IMR-90 (cell line): ENCODE measurements around the gene KIF5C.

Experiments
- CEBPB ChIP-seq: IDR thresholded peaks from 2 replicates; pipeline ENCODE4 v1.6.1; 2012; ENCODE audit warnings: low read depth, low read length, improper control_type of control experiment
- FOS ChIP-seq: fragments of 150-350 bp; IDR thresholded peaks from 2 replicates; pipeline ENCODE4 v1.6.1; 2016; ENCODE audit warnings: low read depth, low read length
- MAFK ChIP-seq: IDR thresholded peaks from 2 replicates; pipeline ENCODE4 v1.6.1; 2012; ENCODE audit warnings: low read depth, low read length, improper control_type of control experiment
- POLR2A ChIP-seq: IDR thresholded peaks from 2 replicates; pipeline ENCODE4 v1.6.1; 2012; ENCODE audit warnings: mild to moderate bottlenecking, low read depth, low read length
- RAD21 ChIP-seq: IDR thresholded peaks from 2 replicates; pipeline ENCODE4 v1.6.1; 2012; ENCODE audit warnings: low read length, improper control_type of control experiment
- RFX5 ChIP-seq: IDR thresholded peaks from 2 replicates; pipeline ENCODE4 v1.8.0; 2012; ENCODE audit warnings: low read depth, mild to moderate bottlenecking, low read length, moderate library complexity
- TF ChIP-seq, protein P1 (sequence below): conservative IDR thresholded peaks from 2 replicates; pipeline ENCODE4 v1.5.1; 2012; ENCODE audit warnings: mild to moderate bottlenecking, low read depth, low read length, improper control_type of control experiment

DNA sequence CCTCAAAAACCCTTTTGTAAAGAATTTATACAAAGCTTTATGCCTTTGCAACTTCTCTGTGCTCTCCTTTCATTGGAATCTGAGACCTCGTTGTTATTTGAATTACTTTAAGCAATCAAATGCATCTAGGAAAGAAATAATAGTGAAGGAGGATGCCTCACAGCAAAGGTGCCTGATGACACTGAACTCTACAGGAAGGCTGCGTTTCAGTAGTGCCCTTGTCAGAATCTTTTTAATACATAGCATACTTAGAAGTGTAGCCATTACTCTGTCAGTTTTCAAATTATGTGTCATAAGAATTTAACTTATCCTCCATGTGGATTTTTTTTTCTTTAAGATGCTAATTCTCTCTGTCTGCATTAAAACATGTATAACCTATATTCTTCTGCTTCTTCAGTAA, 153.9 kb downstream of the KIF5C start:
- TF ChIP-seq, protein P1, sequence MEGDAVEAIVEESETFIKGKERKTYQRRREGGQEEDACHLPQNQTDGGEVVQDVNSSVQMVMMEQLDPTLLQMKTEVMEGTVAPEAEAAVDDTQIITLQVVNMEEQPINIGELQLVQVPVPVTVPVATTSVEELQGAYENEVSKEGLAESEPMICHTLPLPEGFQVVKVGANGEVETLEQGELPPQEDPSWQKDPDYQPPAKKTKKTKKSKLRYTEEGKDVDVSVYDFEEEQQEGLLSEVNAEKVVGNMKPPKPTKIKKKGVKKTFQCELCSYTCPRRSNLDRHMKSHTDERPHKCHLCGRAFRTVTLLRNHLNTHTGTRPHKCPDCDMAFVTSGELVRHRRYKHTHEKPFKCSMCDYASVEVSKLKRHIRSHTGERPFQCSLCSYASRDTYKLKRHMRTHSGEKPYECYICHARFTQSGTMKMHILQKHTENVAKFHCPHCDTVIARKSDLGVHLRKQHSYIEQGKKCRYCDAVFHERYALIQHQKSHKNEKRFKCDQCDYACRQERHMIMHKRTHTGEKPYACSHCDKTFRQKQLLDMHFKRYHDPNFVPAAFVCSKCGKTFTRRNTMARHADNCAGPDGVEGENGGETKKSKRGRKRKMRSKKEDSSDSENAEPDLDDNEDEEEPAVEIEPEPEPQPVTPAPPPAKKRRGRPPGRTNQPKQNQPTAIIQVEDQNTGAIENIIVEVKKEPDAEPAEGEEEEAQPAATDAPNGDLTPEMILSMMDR, result no peak
- no peak for TF ChIP-seq RAD21
- TF ChIP-seq FOS, result no peak
- no peak for TF ChIP-seq MAFK
- TF ChIP-seq CEBPB, result no peak
- TF ChIP-seq POLR2A, result no peak
- TF ChIP-seq RFX5, result no peak
